ENCODE data around the gene ADGRA1.

DNA sequence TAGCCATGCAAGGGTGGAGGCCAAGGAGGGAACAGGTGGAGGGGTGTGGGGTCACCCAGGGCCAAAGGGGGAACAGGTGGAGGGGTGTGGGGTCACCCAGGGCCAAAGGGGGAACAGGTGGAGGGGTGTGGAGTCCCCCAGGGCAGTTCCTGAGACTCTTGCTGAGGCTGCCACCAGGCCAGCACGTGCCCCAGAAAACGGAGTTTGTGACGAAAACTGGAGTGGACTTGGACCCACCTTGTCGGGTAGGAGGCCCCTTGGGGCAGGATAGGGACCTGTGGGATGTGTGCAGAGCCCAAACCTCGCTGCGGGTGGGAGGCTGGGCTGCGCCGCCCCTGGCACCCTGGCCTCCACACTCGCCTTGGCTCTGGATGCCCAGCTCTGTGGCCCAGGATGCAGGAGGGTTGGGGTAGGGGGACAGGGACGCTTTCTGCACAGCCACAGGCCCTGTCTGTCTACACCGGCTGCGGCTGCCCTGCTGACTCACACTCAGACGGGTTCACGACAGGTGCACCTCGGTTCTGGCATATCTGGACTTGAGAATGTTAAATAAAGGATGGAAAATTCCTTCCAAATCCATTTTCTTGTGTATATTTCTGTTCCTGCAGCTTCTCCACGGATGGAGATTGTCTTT, 562 bp upstream of the ADGRA1 start:
- TF ChIP-seq EZH2phosphoT487 (IDR thresholded peaks at IDR 0.05; ENCODE audit: insufficient read depth, low read depth): no peak
- TF ChIP-seq EZH2 (IDR thresholded peaks at IDR 0.05; ENCODE audit: insufficient read depth, poor library complexity, severe bottlenecking): no peak
